Common myeloid progenitor, CD34-positive (primary cell): ENCODE measurements around the gene PRSS12.

Experiments
- CTCF ChIA-PET: fragments of 350-600 bp; sonication (Branson Sonifier 250); formaldehyde crosslinking; loops from one replicate; lab custom pipeline; 2021; ENCODE audit warnings: antibody characterized with exemption; lab: Charles Lee
- POLR2A ChIA-PET: fragments of 350-600 bp; sonication (Branson Sonifier 250); formaldehyde crosslinking; loops from one replicate; lab custom pipeline; 2021; ENCODE audit warnings: antibody characterized with exemption; lab: Charles Lee
- DNase-seq, 3 donors: peaks; one replicate each; pipeline versions ENCODE4 v3.0.0 to v3.0.0-alpha.2; 2013
- H3K27ac ChIP-seq, 2 experiments: 1 replicate in 1 of 2; 2 replicates in 1 of 2; pipeline ENCODE4 v1.7.0; 2013; ENCODE audit warnings: inconsistent platforms in 2 of 2, low read length in 2 of 2, mild to moderate bottlenecking in 2 of 2, low read depth in 1 of 2, moderate library complexity in 1 of 2; ENCODE audit not compliant: severe bottlenecking in 2 of 2, insufficient read depth in 1 of 2, poor library complexity in 1 of 2
- H3K27me3 ChIP-seq, 5 experiments: replicated peaks in 2 of 5; 1 replicate in 3 of 5; 2 replicates in 2 of 5; pipeline versions ENCODE4 v1.6.1 to v1.7.0; 2013; ENCODE audit warnings: low read length in 4 of 5, mild to moderate bottlenecking in 2 of 5, moderate library complexity in 2 of 5, inconsistent platforms in 1 of 5; ENCODE audit not compliant: insufficient read depth in 5 of 5, control insufficient read depth in 4 of 5
- H3K36me3 ChIP-seq, 4 experiments: 1 replicate in 2 of 4; 2 replicates in 2 of 4; pipeline versions ENCODE4 v1.6.1 to v1.7.0; 2013; ENCODE audit warnings: low read length in 3 of 4, control low read depth in 1 of 4, mild to moderate bottlenecking in 1 of 4; ENCODE audit not compliant: control insufficient read depth in 4 of 4, insufficient read depth in 4 of 4
- H3K4me1 ChIP-seq, 4 experiments: 1 replicate in 3 of 4; 2 replicates in 1 of 4; pipeline versions ENCODE4 v1.6.1 to v1.7.1; 2013; ENCODE audit warnings: low read length in 3 of 4, mild to moderate bottlenecking in 3 of 4, control low read depth in 1 of 4, inconsistent platforms in 1 of 4, moderate library complexity in 1 of 4; ENCODE audit not compliant: control insufficient read depth in 4 of 4, insufficient read depth in 4 of 4; ENCODE audit errors: control extremely low read depth in 1 of 4
- H3K4me3 ChIP-seq, 7 experiments: 1 replicate in 4 of 7; 2 replicates in 3 of 7; pipeline versions ENCODE4 v1.5.1 to v1.7.0; 2013; ENCODE audit warnings: mild to moderate bottlenecking in 7 of 7, low read length in 6 of 7, moderate library complexity in 6 of 7, inconsistent platforms in 2 of 7, low read depth in 2 of 7, control low read depth in 1 of 7; ENCODE audit not compliant: insufficient read depth in 4 of 7, control insufficient read depth in 1 of 7; ENCODE audit errors: extremely low read depth in 1 of 7
- H3K9me3 ChIP-seq, 5 experiments: 1 replicate in 4 of 5; 2 replicates in 1 of 5; pipeline versions ENCODE4 v1.6.1 to v1.7.1; 2013; ENCODE audit warnings: low read length in 4 of 5, mild to moderate bottlenecking in 2 of 5, inconsistent platforms in 1 of 5, low read depth in 1 of 5, moderate library complexity in 1 of 5; ENCODE audit not compliant: control insufficient read depth in 4 of 5, insufficient read depth in 2 of 5; ENCODE audit errors: control extremely low read depth in 1 of 5
- WGBS: methylation state at CpG from one replicate; pipeline ENCODE4 v1.1.5; 2013; ENCODE audit not compliant: insufficient coverage; 5-methylcytosine and 5-hydroxymethylcytosine counted together

Gene PRSS12

GRCh38 chr4:118350961-118351360 lies 1.8 kb downstream of the PRSS12 start:
- H3K27me3 ChIP-seq = peaks cover 13 to 72% (median 38%) of the 10 kb centered on the region in 5 experiments
- POLR2A ChIA-PET = no interaction called here

GRCh38 chr4:118348886-118349285 lies 3.9 kb downstream of the PRSS12 start:
- peak in 2 of 3 donors; percentile 47 to 59 for DNase-seq
- no peaks in the 10 kb centered on the region for H3K9me3 ChIP-seq
- POLR2A ChIA-PET = no interaction called here
- no peak overlapping the region for H3K4me3 ChIP-seq
- H3K27me3 ChIP-seq = peaks cover 10 to 53% (median 22%) of the 10 kb centered on the region in 5 experiments
- no peaks in the 10 kb centered on the region for H3K36me3 ChIP-seq
- H3K4me1 ChIP-seq = peaks cover 0 to 16% (median 15%) of the 10 kb centered on the region in 4 experiments
- H3K27ac ChIP-seq = no peak overlapping the region
- CTCF ChIA-PET = interaction anchor here (1.4 to 1.5 kb wide), 2 partner anchors 12 to 49 kb away, joined by 3 to 5 read pairs; no protein-coding TSS in a partner anchor
- WGBS = 93% methylated on average over 3 of the region's 5 CpGs

More at GRCh38 chr4:118350961-118351360, 1.8 kb downstream of the PRSS12 start:
- no peak for DNase-seq
- Histone ChIP-seq H3K36me3 (no peaks in the 10 kb centered on the region), H3K4me3 (no peak overlapping the region), H3K27ac (no peak overlapping the region), H3K9me3 (no peaks in the 10 kb centered on the region), H3K4me1 (peaks cover 0 to 16% (median 15%) of the 10 kb centered on the region in 4 experiments)
- WGBS = 87% methylated on average over 3 of the region's 3 CpGs
- CTCF ChIA-PET = interaction anchor here (1.7 to 1.9 kb wide), 3 partner anchors 9 to 17 kb away, joined by 5 to 7 read pairs (median 5); no protein-coding TSS in a partner anchor

DNA sequence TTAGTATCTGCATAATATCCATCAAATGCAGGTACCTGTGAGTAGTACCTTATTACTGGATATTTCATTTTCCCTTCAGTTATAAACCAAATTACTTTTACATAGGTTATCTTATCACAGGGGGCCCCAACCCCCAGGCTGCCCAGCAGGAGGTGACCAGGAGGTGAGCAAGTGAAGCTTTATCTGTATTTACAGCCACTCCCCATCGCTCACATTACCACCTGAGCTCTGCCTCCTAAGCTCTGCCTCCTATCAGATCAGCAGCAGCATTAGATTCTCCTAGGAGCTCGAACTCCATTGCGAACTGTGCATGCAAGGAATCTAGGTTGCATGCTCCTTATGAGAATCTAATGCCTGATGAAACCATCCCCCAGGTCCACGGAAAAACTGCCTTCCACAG lies 6.3 kb downstream of the PRSS12 start:
- Histone ChIP-seq H3K4me3 (no peak overlapping the region), H3K36me3 (no peaks in the 10 kb centered on the region), H3K4me1 (peaks cover 0 to 2% (median 0%) of the 10 kb centered on the region in 4 experiments), H3K27ac (no peak overlapping the region), H3K9me3 (no peaks in the 10 kb centered on the region), H3K27me3 (peaks cover 5 to 30% (median 12%) of the 10 kb centered on the region in 5 experiments)
- 100% methylated on average over 4 of the region's 4 CpGs for WGBS
- DNase-seq = no peak
- CTCF ChIA-PET = interaction anchor here (1.2 kb wide), 1 partner anchor 10 kb away, joined by 3 read pairs; no protein-coding TSS in a partner anchor
- POLR2A ChIA-PET = no interaction called here

- Histone ChIP-seq H3K36me3 (no peaks in the 10 kb centered on the region), H3K27ac (no peak overlapping the region), H3K27me3 (peaks cover 2 to 23% (median 9%) of the 10 kb centered on the region in 5 experiments), H3K4me3 (no peak overlapping the region), H3K4me1 (no peaks in the 10 kb centered on the region), H3K9me3 (no peaks in the 10 kb centered on the region)
- DNase-seq = no peak
- WGBS = 100% methylated on average over 1 of the region's 1 CpG
- POLR2A ChIA-PET = no interaction called here
- CTCF ChIA-PET = interaction anchor here (1.2 kb wide), 1 partner anchor 10 kb away, joined by 3 read pairs; no protein-coding TSS in a partner anchor
Observed at GRCh38 chr4:118345813-118346212, 7.0 kb downstream of the PRSS12 start.

GRCh38 chr4:118344801-118345200 lies 8.0 kb downstream of the PRSS12 start:
- DNase-seq = no peak
- no peak overlapping the region for H3K27ac ChIP-seq
- H3K36me3 ChIP-seq = no peaks in the 10 kb centered on the region
- POLR2A ChIA-PET = no interaction called here
- no peak overlapping the region for H3K4me3 ChIP-seq
- CTCF ChIA-PET = interaction anchor here (2.1 kb wide), 1 partner anchor 8 kb away, joined by 8 read pairs; the partner anchor contains the start of gene PRSS12
- H3K4me1 ChIP-seq = no peaks in the 10 kb centered on the region
- peaks cover 0 to 13% (median 5%) of the 10 kb centered on the region in 5 experiments for H3K27me3 ChIP-seq
- no peaks in the 10 kb centered on the region for H3K9me3 ChIP-seq

DNA sequence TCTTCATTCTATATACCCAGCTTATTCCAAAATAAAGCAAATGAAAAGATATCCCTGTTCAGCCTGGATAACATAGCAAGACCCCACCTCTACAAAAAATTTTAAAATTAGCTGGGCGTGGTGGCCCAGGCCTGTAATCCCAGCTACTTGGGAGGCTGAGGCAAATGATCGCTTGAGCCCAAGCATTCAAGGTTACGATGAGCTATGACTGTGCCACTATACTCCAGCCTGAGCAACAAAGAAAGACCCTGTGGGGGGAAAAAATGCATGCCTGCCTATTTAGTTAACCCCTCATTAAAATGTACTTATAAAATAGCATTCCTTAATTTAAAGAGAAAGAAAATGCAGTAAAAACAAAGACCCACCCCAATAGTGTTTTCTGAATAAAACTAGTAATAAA lies 9.3 kb downstream of the PRSS12 start:
- Histone ChIP-seq H3K9me3 (no peaks in the 10 kb centered on the region), H3K27me3 (peaks cover 0 to 13% (median 5%) of the 10 kb centered on the region in 5 experiments), H3K4me3 (no peak overlapping the region), H3K27ac (no peak overlapping the region), H3K36me3 (no peaks in the 10 kb centered on the region), H3K4me1 (no peaks in the 10 kb centered on the region)
- no peak for DNase-seq
- 100% methylated on average over 2 of the region's 3 CpGs for WGBS
- ChIA-PET CTCF (interaction anchor here (2.1 kb wide), 1 partner anchor 9 kb away, joined by 8 read pairs; the partner anchor contains the start of gene PRSS12), POLR2A (no interaction called here)

DNA sequence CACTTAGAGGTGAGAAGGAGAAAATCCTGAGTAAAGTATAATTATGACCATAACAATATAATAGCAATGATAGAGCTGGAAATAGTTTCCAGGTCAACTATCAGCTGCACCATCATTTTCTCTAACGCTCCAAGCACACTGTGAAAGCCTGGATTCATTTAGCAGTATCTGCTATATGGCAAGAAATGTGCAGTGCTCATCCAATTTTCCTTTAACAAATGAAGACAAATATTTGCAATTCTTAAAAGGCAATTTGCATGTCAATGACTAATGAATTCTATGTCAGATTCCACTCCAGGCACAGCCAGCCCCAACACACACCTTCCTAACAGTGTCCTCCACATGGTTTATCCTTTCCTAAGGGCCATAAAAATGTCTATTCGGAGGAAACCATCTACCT lies 12.7 kb downstream of the PRSS12 start:
- Histone ChIP-seq H3K4me3 (no peak overlapping the region), H3K9me3 (no peaks in the 10 kb centered on the region), H3K36me3 (no peaks in the 10 kb centered on the region), H3K27ac (no peak overlapping the region), H3K27me3 (peaks cover 0 to 2% (median 0%) of the 10 kb centered on the region in 5 experiments), H3K4me1 (no peaks in the 10 kb centered on the region)
- 100% methylated on average over 1 of the region's 2 CpGs for WGBS
- ChIA-PET POLR2A (no interaction called here), CTCF (interaction anchor here (1.1 to 1.7 kb wide), 2 partner anchors 11 to 14 kb away, joined by 3 to 5 read pairs; no protein-coding TSS in a partner anchor)
- DNase-seq = no peak
